WTC11 (cell line): ENCODE results near the gene CADM1.

Experiments used
- CBFB ChIP-seq: sonication (generic); formaldehyde crosslinking; IDR thresholded peaks from 2 replicates; pipeline ENCODE4 v1.8.1; 2022; ENCODE audit warnings: mild to moderate bottlenecking, low read depth, missing genetic modification reagents
- CREB1 ChIP-seq: sonication (generic); formaldehyde crosslinking; IDR thresholded peaks from 2 replicates; pipeline ENCODE4 v1.8.0; 2023; ENCODE audit warnings: mild to moderate bottlenecking, missing genetic modification reagents
- NFYB ChIP-seq: sonication (generic); formaldehyde crosslinking; conservative IDR thresholded peaks from 2 replicates; pipeline ENCODE4 v1.8.0; 2022; ENCODE audit warnings: low read depth, missing genetic modification reagents
- TEAD1 ChIP-seq: sonication (generic); formaldehyde crosslinking; IDR thresholded peaks from 2 replicates; pipeline ENCODE4 v1.8.0; 2022; ENCODE audit warnings: mild to moderate bottlenecking, missing genetic modification reagents
- TF ChIP-seq, protein P1 (sequence below): sonication (generic); formaldehyde crosslinking; IDR thresholded peaks from 2 replicates; pipeline ENCODE4 v1.8.1; 2023; ENCODE audit warnings: mild to moderate bottlenecking, missing genetic modification reagents, borderline replicate concordance
- TF ChIP-seq, protein P2 (sequence below): fragments of 200-600 bp; IDR thresholded peaks from 2 replicates; pipeline ENCODE4 v1.8.0; 2022; ENCODE audit warnings: antibody characterized with exemption
- TF ChIP-seq, protein P3 (sequence below): sonication (generic); formaldehyde crosslinking; IDR thresholded peaks from 2 replicates; pipeline ENCODE4 v1.8.1; 2022; ENCODE audit warnings: low read depth, mild to moderate bottlenecking, moderate library complexity, missing genetic modification reagents, borderline replicate concordance
- TF ChIP-seq, protein P4 (sequence below): sonication (generic); formaldehyde crosslinking; IDR thresholded peaks from 2 replicates; pipeline ENCODE4 v1.8.1; 2023; ENCODE audit warnings: mild to moderate bottlenecking, missing genetic modification reagents, moderate library complexity

DNA sequence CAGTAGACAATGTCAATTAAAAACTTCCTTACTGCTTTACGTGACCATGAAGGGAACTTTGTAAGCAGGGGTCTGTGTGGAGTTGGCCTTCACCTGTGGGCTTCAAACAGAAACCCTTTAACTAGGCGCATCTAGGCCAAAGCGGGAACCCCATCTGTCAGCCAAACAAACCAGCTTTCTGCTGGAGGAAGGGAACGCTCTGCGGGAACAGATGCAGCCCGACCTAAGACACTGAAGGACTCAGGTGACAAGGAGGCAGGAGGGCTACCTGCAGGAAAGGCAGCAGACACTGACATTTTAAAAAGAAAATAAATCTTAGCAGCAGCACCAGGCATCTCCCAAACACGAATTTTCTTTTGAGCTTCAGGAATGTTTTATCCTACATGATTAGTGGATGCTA is 78.4 kb downstream of the CADM1 start:
- TF ChIP-seq, protein P1, sequence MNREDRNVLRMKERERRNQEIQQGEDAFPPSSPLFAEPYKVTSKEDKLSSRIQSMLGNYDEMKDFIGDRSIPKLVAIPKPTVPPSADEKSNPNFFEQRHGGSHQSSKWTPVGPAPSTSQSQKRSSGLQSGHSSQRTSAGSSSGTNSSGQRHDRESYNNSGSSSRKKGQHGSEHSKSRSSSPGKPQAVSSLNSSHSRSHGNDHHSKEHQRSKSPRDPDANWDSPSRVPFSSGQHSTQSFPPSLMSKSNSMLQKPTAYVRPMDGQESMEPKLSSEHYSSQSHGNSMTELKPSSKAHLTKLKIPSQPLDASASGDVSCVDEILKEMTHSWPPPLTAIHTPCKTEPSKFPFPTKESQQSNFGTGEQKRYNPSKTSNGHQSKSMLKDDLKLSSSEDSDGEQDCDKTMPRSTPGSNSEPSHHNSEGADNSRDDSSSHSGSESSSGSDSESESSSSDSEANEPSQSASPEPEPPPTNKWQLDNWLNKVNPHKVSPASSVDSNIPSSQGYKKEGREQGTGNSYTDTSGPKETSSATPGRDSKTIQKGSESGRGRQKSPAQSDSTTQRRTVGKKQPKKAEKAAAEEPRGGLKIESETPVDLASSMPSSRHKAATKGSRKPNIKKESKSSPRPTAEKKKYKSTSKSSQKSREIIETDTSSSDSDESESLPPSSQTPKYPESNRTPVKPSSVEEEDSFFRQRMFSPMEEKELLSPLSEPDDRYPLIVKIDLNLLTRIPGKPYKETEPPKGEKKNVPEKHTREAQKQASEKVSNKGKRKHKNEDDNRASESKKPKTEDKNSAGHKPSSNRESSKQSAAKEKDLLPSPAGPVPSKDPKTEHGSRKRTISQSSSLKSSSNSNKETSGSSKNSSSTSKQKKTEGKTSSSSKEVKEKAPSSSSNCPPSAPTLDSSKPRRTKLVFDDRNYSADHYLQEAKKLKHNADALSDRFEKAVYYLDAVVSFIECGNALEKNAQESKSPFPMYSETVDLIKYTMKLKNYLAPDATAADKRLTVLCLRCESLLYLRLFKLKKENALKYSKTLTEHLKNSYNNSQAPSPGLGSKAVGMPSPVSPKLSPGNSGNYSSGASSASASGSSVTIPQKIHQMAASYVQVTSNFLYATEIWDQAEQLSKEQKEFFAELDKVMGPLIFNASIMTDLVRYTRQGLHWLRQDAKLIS (CRISPR knock-in tag): no peak
- TF ChIP-seq TEAD1 (CRISPR knock-in tag) (no peak), NFYB (CRISPR knock-in tag) (no peak), CREB1 (CRISPR knock-in tag) (no peak), CBFB (CRISPR knock-in tag) (no peak)
- TF ChIP-seq, protein P2, sequence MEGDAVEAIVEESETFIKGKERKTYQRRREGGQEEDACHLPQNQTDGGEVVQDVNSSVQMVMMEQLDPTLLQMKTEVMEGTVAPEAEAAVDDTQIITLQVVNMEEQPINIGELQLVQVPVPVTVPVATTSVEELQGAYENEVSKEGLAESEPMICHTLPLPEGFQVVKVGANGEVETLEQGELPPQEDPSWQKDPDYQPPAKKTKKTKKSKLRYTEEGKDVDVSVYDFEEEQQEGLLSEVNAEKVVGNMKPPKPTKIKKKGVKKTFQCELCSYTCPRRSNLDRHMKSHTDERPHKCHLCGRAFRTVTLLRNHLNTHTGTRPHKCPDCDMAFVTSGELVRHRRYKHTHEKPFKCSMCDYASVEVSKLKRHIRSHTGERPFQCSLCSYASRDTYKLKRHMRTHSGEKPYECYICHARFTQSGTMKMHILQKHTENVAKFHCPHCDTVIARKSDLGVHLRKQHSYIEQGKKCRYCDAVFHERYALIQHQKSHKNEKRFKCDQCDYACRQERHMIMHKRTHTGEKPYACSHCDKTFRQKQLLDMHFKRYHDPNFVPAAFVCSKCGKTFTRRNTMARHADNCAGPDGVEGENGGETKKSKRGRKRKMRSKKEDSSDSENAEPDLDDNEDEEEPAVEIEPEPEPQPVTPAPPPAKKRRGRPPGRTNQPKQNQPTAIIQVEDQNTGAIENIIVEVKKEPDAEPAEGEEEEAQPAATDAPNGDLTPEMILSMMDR: no peak
- TF ChIP-seq, protein P3, sequence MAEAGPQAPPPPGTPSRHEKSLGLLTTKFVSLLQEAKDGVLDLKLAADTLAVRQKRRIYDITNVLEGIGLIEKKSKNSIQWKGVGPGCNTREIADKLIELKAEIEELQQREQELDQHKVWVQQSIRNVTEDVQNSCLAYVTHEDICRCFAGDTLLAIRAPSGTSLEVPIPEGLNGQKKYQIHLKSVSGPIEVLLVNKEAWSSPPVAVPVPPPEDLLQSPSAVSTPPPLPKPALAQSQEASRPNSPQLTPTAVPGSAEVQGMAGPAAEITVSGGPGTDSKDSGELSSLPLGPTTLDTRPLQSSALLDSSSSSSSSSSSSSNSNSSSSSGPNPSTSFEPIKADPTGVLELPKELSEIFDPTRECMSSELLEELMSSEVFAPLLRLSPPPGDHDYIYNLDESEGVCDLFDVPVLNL (CRISPR knock-in tag): no peak
- TF ChIP-seq, protein P4, sequence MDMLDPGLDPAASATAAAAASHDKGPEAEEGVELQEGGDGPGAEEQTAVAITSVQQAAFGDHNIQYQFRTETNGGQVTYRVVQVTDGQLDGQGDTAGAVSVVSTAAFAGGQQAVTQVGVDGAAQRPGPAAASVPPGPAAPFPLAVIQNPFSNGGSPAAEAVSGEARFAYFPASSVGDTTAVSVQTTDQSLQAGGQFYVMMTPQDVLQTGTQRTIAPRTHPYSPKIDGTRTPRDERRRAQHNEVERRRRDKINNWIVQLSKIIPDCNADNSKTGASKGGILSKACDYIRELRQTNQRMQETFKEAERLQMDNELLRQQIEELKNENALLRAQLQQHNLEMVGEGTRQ: no peak
